ENCODE measurements around the gene CEP78. TPM values are rescaled to one million over a fixed set of nuclear protein-coding genes. Genes with fewer than 3 reads are reported as not detected.
A peak's percentile ranks its signal among the peaks of the same experiment; 100 is the strongest.

The CEP78 gene
- total RNA-seq, 2 donors from 2014 or later, result 5.6 to 9.6 TPM

DNA sequence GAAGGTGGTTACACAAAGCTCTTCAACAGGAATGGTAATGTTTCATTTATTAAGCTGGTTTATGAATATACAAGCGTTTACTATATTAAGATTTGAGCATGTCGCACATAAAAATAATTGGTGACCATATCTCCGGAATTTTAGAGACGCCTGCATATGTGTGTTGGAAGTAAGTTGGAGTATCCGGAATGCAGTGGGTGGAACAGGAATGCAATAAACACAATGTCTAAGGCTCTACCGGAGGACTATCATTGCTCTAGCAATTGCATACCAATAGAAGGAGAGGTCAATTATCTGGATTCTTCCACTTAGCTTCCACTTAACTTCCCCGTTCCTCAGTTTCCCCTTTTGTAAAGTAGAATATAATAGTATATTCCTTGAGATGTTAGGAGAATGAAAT, 1.1 kb upstream of the CEP78 start:
- intact Hi-C loops (cut with DNase I), result no loop called here
- DNase-seq, result no peak
- ATAC-seq, result no peak
- H3K4me1 ChIP-seq, result peaks cover 15% of the 10 kb centered on the region
- no peak overlapping the region for H3K4me3 ChIP-seq
- WGBS, 2 donors, result 54 to 59% methylated on average over 7 of the region's 7 CpGs
- no peaks in the 10 kb centered on the region for H3K27me3 ChIP-seq
- H3K36me3 ChIP-seq (replicated peaks in 1 of 2; ENCODE audit: insufficient read depth in 1 of 2, low read depth in 2 of 2), result no peaks in the 10 kb centered on the region
- H3K9me3 ChIP-seq, result no peaks in the 10 kb centered on the region
- TF ChIP-seq, protein P1, sequence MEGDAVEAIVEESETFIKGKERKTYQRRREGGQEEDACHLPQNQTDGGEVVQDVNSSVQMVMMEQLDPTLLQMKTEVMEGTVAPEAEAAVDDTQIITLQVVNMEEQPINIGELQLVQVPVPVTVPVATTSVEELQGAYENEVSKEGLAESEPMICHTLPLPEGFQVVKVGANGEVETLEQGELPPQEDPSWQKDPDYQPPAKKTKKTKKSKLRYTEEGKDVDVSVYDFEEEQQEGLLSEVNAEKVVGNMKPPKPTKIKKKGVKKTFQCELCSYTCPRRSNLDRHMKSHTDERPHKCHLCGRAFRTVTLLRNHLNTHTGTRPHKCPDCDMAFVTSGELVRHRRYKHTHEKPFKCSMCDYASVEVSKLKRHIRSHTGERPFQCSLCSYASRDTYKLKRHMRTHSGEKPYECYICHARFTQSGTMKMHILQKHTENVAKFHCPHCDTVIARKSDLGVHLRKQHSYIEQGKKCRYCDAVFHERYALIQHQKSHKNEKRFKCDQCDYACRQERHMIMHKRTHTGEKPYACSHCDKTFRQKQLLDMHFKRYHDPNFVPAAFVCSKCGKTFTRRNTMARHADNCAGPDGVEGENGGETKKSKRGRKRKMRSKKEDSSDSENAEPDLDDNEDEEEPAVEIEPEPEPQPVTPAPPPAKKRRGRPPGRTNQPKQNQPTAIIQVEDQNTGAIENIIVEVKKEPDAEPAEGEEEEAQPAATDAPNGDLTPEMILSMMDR (IDR thresholded peaks at IDR 0.05), result no peak
- no peak for TF ChIP-seq POLR2A (IDR thresholded peaks at IDR 0.05)
- peak overlapping the region in 1 of 4 donors; percentile 79 for H3K27ac ChIP-seq

DNA sequence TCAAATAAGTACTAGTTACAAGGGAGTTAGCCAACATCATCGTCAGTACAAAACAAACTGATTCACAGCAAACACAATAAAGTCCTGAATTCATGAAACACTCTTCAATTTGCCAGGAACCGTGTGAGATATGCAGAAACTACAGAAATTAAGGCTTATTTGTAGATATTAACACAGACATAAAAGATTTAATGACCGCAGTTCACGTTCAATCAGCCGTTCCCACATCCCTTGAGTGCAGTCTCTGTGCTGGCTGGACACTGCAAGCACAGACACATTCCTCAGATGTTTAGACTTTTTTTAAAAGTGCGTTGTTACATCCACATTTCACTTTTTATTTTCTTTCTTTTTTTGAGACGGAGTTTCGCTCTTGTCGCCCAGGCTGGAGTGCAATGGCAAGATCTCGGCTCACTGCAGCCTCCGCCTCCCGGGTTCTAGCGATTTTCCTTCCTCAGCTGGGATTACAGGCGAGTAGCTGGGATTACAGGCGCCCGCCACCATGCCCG, 566 bp upstream of the CEP78 start:
- DNase-seq (no peak), ATAC-seq (peak; percentile 13)
- intact Hi-C loops (cut with DNase I), result no loop called here
- Histone ChIP-seq H3K4me3 (peak overlapping the region; percentile 38 to 72), H3K27ac (peak overlapping the region; percentile 68 to 80 (median 78)), H3K4me1 (peaks cover 15% of the 10 kb centered on the region), H3K27me3 (no peaks in the 10 kb centered on the region), H3K36me3 (replicated peaks in 1 of 2; ENCODE audit: insufficient read depth in 1 of 2, low read depth in 2 of 2) (peaks cover 0 to under 1% of the 10 kb centered on the region in 2 donors), H3K9me3 (no peaks in the 10 kb centered on the region)
- TF ChIP-seq, protein P1 (IDR thresholded peaks at IDR 0.05), result no peak
- no peak for TF ChIP-seq POLR2A (IDR thresholded peaks at IDR 0.05)
- WGBS, 2 donors, result 2% methylated on average over 17 of the region's 17 CpGs

DNA sequence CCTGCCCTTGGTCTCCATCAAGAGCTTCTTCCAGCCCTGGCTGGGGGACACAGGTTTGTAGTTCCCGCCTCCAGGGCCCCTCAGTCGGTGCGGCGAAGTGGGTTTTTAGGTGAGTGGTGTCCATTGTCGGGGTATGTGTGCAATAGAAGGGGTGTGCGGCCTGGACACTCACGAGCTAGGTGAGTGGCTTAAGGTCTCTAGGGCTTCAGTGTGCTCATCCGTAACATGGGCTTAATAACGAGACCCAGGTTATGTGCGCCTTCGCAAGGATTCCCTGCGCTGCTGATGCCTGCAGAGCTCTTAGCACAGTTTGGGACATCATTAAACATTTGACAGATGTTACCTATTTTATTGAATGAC, 656 bp downstream of the CEP78 start:
- H3K27me3 ChIP-seq, result no peaks in the 10 kb centered on the region
- no peak for ATAC-seq
- 8 to 20% methylated on average over 7 to 12 of the region's 12 CpGs for WGBS, 2 donors
- H3K9me3 ChIP-seq, result no peaks in the 10 kb centered on the region
- intact Hi-C loops (cut with DNase I), result no loop called here
- peaks cover 15% of the 10 kb centered on the region for H3K4me1 ChIP-seq
- peaks cover 0 to 2% of the 10 kb centered on the region in 2 donors for H3K36me3 ChIP-seq (replicated peaks in 1 of 2; ENCODE audit: insufficient read depth in 1 of 2, low read depth in 2 of 2)
- TF ChIP-seq, protein P1 (IDR thresholded peaks at IDR 0.05), result no peak
- no peak for TF ChIP-seq POLR2A (IDR thresholded peaks at IDR 0.05)
- H3K27ac ChIP-seq, result peak overlapping the region; percentile 68 to 80 (median 78)
- no peak for DNase-seq
- H3K4me3 ChIP-seq, result peak overlapping the region; percentile 38 to 72

DNA sequence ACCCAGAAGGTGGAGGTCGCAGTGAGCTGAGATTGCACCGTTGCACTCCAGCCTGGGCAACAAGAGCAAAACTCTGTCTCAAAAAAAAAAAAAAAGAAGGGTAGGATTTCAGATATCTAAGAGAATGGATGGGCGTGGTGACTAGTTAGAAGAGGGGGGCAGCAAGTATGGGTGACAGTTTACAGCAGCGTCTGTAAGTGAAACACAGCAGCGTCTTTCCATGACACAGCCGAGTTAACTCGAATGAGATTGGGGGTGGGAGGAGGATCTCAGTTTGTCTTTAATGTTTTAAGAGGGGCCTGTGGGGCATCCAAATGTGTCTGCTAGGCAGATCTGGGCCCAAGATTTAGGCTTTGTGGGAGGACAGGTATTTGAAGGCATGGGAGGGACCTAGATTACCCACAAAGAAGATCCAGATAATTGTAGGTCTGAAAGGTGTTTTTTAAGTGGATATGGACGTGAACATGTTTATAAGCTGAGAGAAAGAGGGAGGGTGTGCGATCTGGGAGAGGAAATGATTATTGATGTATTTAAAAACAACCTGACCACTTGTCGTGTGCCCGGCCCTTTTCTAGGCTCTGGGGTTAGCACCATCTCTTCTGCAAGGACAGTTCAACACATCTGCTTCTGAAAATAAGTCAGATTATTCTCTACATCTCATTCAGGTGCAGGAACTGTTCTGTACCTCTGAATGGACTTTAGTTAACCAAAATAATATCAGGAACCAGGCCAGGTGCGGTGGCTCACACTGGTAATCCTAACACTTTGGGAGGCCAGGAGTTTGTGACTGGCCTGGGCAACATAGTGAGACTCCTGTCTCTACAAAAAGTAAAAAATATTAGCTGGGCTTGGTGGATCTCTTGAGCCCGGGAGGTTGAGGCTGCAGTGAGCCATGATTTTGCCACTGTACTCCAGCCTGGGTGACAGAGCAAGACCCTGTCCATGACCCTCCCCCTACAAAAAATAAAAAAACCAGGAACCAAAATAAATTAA, 2.5 kb downstream of the CEP78 start:
- intact Hi-C loops (cut with DNase I), result no loop called here
- H3K36me3 ChIP-seq (replicated peaks in 1 of 2; ENCODE audit: insufficient read depth in 1 of 2, low read depth in 2 of 2), result peaks cover 0 to 2% of the 10 kb centered on the region in 2 donors
- DNase-seq, result no peak
- H3K4me1 ChIP-seq, result peaks cover 15% of the 10 kb centered on the region
- no peak for TF ChIP-seq POLR2A (IDR thresholded peaks at IDR 0.05)
- TF ChIP-seq, protein P1 (IDR thresholded peaks at IDR 0.05), result no peak
- H3K27me3 ChIP-seq, result no peaks in the 10 kb centered on the region
- ATAC-seq, result no peak
- H3K9me3 ChIP-seq, result no peaks in the 10 kb centered on the region
- 90 to 91% methylated on average over 13 of the region's 13 CpGs for WGBS, 2 donors
- no peak overlapping the region for H3K4me3 ChIP-seq
- H3K27ac ChIP-seq, result no peak overlapping the region

All from body of pancreas (tissue), 4 donors.